Endothelial cell of umbilical vein (primary cell): Measurements from ENCODE around the gene DND1. TPM values are rescaled to one million over a fixed set of nuclear protein-coding genes. Genes with fewer than 3 reads are reported as not detected.

Experiments
- BruUV-seq: library from RNA; stranded (reverse); fragments of 400-500 nt; replicated peaks from 2 replicates; lab custom pipeline; 2021; lab: Mats Ljungman, UMichigan
- CTCF ChIA-PET: fragments of 300-600, 350-600 bp; sonication (Branson Sonifier 250); formaldehyde crosslinking; loops from one replicate; lab custom pipeline; 2021; ENCODE audit warnings: antibody characterized with exemption, inconsistent platforms; lab: Charles Lee
- POLR2A ChIA-PET: fragments of 300-600, 350-600 bp; sonication (Branson Sonifier 250); formaldehyde crosslinking; loops from one replicate; lab custom pipeline; 2021; ENCODE audit warnings: antibody characterized with exemption, inconsistent platforms; lab: Charles Lee
- DNase-seq: peaks from one replicate; pipeline ENCODE4 v3.0.0-alpha.2; 2011; ENCODE audit warnings: low read depth, low spot score
- FAIRE-seq: peaks from 2 replicates; lab custom pipeline; 2011; peaks lifted over from hg19 to GRCh38; lab: Jason Lieb, UNC
- H2AFZ ChIP-seq: 2 replicates; pipeline ENCODE4 v1.6.0; 2012; ENCODE audit warnings: low read depth, low read length, control low read depth, inconsistent platforms
- H3K27ac ChIP-seq: 2 replicates; pipeline ENCODE4 v1.5.1; 2011; ENCODE audit warnings: low read depth, mild to moderate bottlenecking, control low read depth, low read length, moderate library complexity; ENCODE audit not compliant: insufficient read depth
- H3K27me3 ChIP-seq, 2 experiments: 2 replicates each; pipeline versions ENCODE4 v1.6.0 to v1.6.1; 2011; ENCODE audit warnings: low read length in 2 of 2, mixed read lengths in 1 of 2; ENCODE audit not compliant: control insufficient read depth in 2 of 2, insufficient read depth in 2 of 2
- H3K36me3 ChIP-seq, 2 experiments: 2 replicates in 1 of 2; 3 replicates in 1 of 2; pipeline ENCODE4 v1.5.1; 2011; ENCODE audit warnings: low read length in 2 of 2, mild to moderate bottlenecking in 1 of 2, moderate library complexity in 1 of 2; ENCODE audit not compliant: control insufficient read depth in 2 of 2, insufficient read depth in 2 of 2; ENCODE audit errors: extremely low read depth in 1 of 2
- H3K4me1 ChIP-seq: 3 replicates; pipeline ENCODE4 v1.5.1; 2011; ENCODE audit warnings: mild to moderate bottlenecking, low read length; ENCODE audit not compliant: control insufficient read depth, insufficient read depth; ENCODE audit errors: extremely low read depth
- H3K4me2 ChIP-seq: 2 replicates; pipeline ENCODE4 v1.6.1; 2011; ENCODE audit warnings: low read length, control low read depth, mixed read lengths; ENCODE audit not compliant: insufficient read depth
- H3K4me3 ChIP-seq, 3 experiments: fragments of 200-600 bp in 1 of 3; sonication (generic), shearing (Covaris generic) in 1 of 3; replicated peaks in 1 of 3; 2 replicates each; pipeline ENCODE4 v1.5.1; 2011 to 2016; ENCODE audit warnings: control low read depth in 3 of 3, low read length in 3 of 3, mild to moderate bottlenecking in 2 of 3, inconsistent platforms in 1 of 3, low read depth in 1 of 3, moderate library complexity in 1 of 3; ENCODE audit not compliant: insufficient read depth in 1 of 3
- H3K79me2 ChIP-seq: 2 replicates; pipeline ENCODE4 v1.6.0; 2012; ENCODE audit warnings: low read length, inconsistent platforms; ENCODE audit not compliant: control insufficient read depth, insufficient read depth
- H3K9ac ChIP-seq: replicated peaks from 2 replicates; pipeline ENCODE3; 2011; ENCODE audit warnings: low read length, control low read depth; ENCODE audit not compliant: insufficient read depth; ENCODE audit errors: extremely low read depth
- H3K9me1 ChIP-seq: replicated peaks from 3 replicates; pipeline ENCODE4 v1.6.0; 2011; ENCODE audit warnings: mild to moderate bottlenecking, low read length; ENCODE audit not compliant: control insufficient read depth, insufficient read depth; ENCODE audit errors: extremely low read depth
- H3K9me3 ChIP-seq: replicated peaks from 2 replicates; pipeline ENCODE4 v1.5.1; 2012; ENCODE audit warnings: low read length, inconsistent platforms; ENCODE audit not compliant: control insufficient read depth, insufficient read depth
- H4K20me1 ChIP-seq: replicated peaks from 2 replicates; pipeline ENCODE3; 2011; ENCODE audit warnings: mild to moderate bottlenecking, low read length; ENCODE audit not compliant: control insufficient read depth, insufficient read depth; ENCODE audit errors: extremely low read depth
- CTCF ChIP-seq, 2 donors: IDR thresholded peaks; 1 replicate in 1 of 2; 2 replicates in 1 of 2; pipeline ENCODE4 v1.5.1; 2011; ENCODE audit warnings: low read length in 2 of 2, mild to moderate bottlenecking in 2 of 2, moderate library complexity in 2 of 2, control low read depth in 1 of 2, inconsistent platforms in 1 of 2, low read depth in 1 of 2; ENCODE audit not compliant: insufficient read depth in 1 of 2; ENCODE audit errors: extremely low read depth in 1 of 2
- EZH2 ChIP-seq: IDR thresholded peaks from 2 replicates; pipeline ENCODE4 v1.6.1; 2012; ENCODE audit warnings: borderline replicate concordance, low read depth, mild to moderate bottlenecking, moderate library complexity, low read length, inconsistent platforms; ENCODE audit not compliant: severe bottlenecking
- FOS ChIP-seq: IDR thresholded peaks from 2 replicates; pipeline ENCODE4 v1.6.1; 2011; ENCODE audit warnings: mild to moderate bottlenecking, low read length, moderate library complexity, borderline replicate concordance; ENCODE audit not compliant: insufficient read depth
- GATA2 ChIP-seq: IDR thresholded peaks from 2 replicates; pipeline ENCODE4 v1.7.0; 2011; ENCODE audit warnings: low read depth, mild to moderate bottlenecking, moderate library complexity, mixed read lengths, low read length; ENCODE audit not compliant: insufficient read length, insufficient read depth
- JUN ChIP-seq: IDR thresholded peaks from 2 replicates; pipeline ENCODE4 v1.6.1; 2011; ENCODE audit warnings: borderline replicate concordance, low read depth; ENCODE audit not compliant: insufficient read length, insufficient read depth
- MAX ChIP-seq: IDR thresholded peaks from 2 replicates; pipeline ENCODE4 v1.6.1; 2011; ENCODE audit not compliant: insufficient read depth, insufficient read length
- MYC ChIP-seq: IDR thresholded peaks from one replicate; pipeline ENCODE4 v1.6.1; 2011; ENCODE audit warnings: mild to moderate bottlenecking, low read depth, low read length
- POLR2A ChIP-seq: IDR thresholded peaks from 2 replicates; pipeline ENCODE4 v1.6.1; 2012; ENCODE audit warnings: low read depth, mild to moderate bottlenecking, control low read depth, low read length
- POLR2AphosphoS5 ChIP-seq: IDR thresholded peaks from 2 replicates; pipeline ENCODE4 v1.6.1; 2012; ENCODE audit warnings: low read depth, mild to moderate bottlenecking, control low read depth, low read length, moderate library complexity; ENCODE audit not compliant: insufficient read depth
- dilution Hi-C: fragments of 300-500 bp; cut with MboI; formaldehyde crosslinking; loops from one replicate; pipeline ENCODE4 v1.15.0; 2019; ENCODE audit warnings: low sequenced_read_pairs; ENCODE audit not compliant: extremely low pct_ligation_motif_present
- intact Hi-C: fragments of 100-400 bp; cut with micrococcal nuclease; formaldehyde crosslinking; loops from one replicate; pipeline ENCODE4 v1.10.0; 2022
- polyA plus RNA-seq, 4 experiments: library from polyadenylated mRNA; depleted of rRNA in 3 of 4; stranded (reverse) in 3 of 4; unstranded in 1 of 4; fragments of >200 nt; gene quantifications; 2 replicates each; pipeline versions ENCODE4 v1.2.1 to v1.2.3, GENCODE V29; 2011 to 2012; ENCODE audit warnings: missing spikeins in 1 of 4
- total RNA-seq: library from RNA; stranded (reverse); gene quantifications from 2 replicates; pipeline ENCODE4 v1.2.3, GENCODE V29; 2021

The DND1 gene
- total and polyA plus RNA-seq, 2 donors (not counting 3 experiments of a cell fraction or from before 2014, with no cell fraction given): 1.1 to 1.2 TPM

- no peaks in the 10 kb centered on the region for H3K9me3 ChIP-seq
- H4K20me1 ChIP-seq: no peaks in the 10 kb centered on the region
- BruUV-seq: no TSS peak
- TF ChIP-seq POLR2A (no peak), MYC (no peak), FOS (no peak), EZH2 (no peak), POLR2AphosphoS5 (no peak), CTCF (IDR thresholded peaks at IDR 0.05; ENCODE audit: extremely low read depth in 1 of 2, insufficient read depth in 1 of 2, low read depth in 1 of 2, low read length in 2 of 2) (no peak), GATA2 (no peak), MAX (no peak), JUN (no peak)
- H3K9me1 ChIP-seq: no peaks in the 10 kb centered on the region
- no peak overlapping the region for H2AFZ ChIP-seq
- dilution Hi-C loops (no loop called here), intact Hi-C loops (loop anchor here (2.0 to 10.0 kb wide), 3 partner anchors 81 to 393 kb away; partner anchors contain the start of gene SRA1)
- peaks cover 19% of the 10 kb centered on the region for H3K4me1 ChIP-seq
- FAIRE-seq (no peak), DNase-seq (no peak)
- peaks cover 5% of the 10 kb centered on the region for H3K79me2 ChIP-seq
- ChIA-PET CTCF (interaction anchor here (0.7 to 5.4 kb wide), 3 partner anchors 61 to 971 kb away, joined by 3 to 108 read pairs (median 50); partner anchors contain the start of gene EIF4EBP3), POLR2A (no interaction called here)
- no peak overlapping the region for H3K9ac ChIP-seq
- no peaks in the 10 kb centered on the region for H3K27me3 ChIP-seq
- no peak overlapping the region for H3K4me2 ChIP-seq
- peaks cover 0 to 2% of the 10 kb centered on the region in 2 experiments for H3K36me3 ChIP-seq
- H3K4me3 ChIP-seq: no peak overlapping the region
- no peak overlapping the region for H3K27ac ChIP-seq
Observed at GRCh38 chr5:140637371-140638100, 35.8 kb downstream of the DND1 start.
